ENCODE results near the gene AGRN. TPM values are rescaled to one million over a fixed set of nuclear protein-coding genes. Genes with fewer than 3 reads are reported as not detected.

Gene AGRN
- total and polyA plus RNA-seq, 2 of the 4 experiments (the other 2 are of a cell fraction) = 8.1 to 115 TPM

- POLR2A ChIA-PET (ENCODE audit: unreplicated experiment) = no interaction called here
- Histone ChIP-seq H3K36me3 (ENCODE audit: control insufficient read depth, insufficient read depth, low read length) (no peaks in the 10 kb centered on the region), H4K8ac (ENCODE audit: low read depth in 2 of 2, low read length in 2 of 2) (no peak overlapping the region), H2BK15ac (ENCODE audit: low read depth, low read length) (no peak overlapping the region), H2AFZ (replicated peaks; ENCODE audit: low read length, poor library complexity) (no peak overlapping the region), H2AK9ac (replicated peaks; ENCODE audit: low read depth, low read length, poor library complexity) (no peak overlapping the region), H2BK20ac (ENCODE audit: low read depth, low read length) (no peak overlapping the region), H2BK120ac (ENCODE audit: low read depth, low read length) (no peak overlapping the region), H4K5ac (ENCODE audit: low read depth, low read length) (no peak overlapping the region), H2BK5ac (ENCODE audit: low read depth, low read length, poor library complexity, severe bottlenecking) (no peak overlapping the region), H3K14ac (replicated peaks; ENCODE audit: low read depth, low read length) (no peak overlapping the region), H3K56ac (ENCODE audit: extremely low read depth, insufficient read depth, low read length) (no peak overlapping the region), H2AK5ac (ENCODE audit: low read depth, low read length) (no peak overlapping the region), H3K23ac (ENCODE audit: low read depth, low read length) (no peak overlapping the region), H3K4me2 (ENCODE audit: low read depth, low read length) (no peak overlapping the region), H3K27ac (ENCODE audit: insufficient read depth, low read length) (no peak overlapping the region), H3K4me1 (ENCODE audit: control insufficient read depth, insufficient read depth, low read length) (0 out of 2 replicates have a peak, but pooled peaks cover 2% of the 10 kb centered on the region), H4K91ac (ENCODE audit: insufficient read depth, low read depth, low read length) (no peak overlapping the region), H3K9me3 (ENCODE audit: control insufficient read depth, insufficient read depth, low read length) (no peaks in the 10 kb centered on the region), H3K79me1 (ENCODE audit: low read depth in 1 of 2, low read length in 2 of 2) (no peaks in the 10 kb centered on the region), H3K9me1 (ENCODE audit: insufficient read depth, low read length) (peaks cover 6% of the 10 kb centered on the region; the same call in 1 of the 2 replicates), H3K4ac (ENCODE audit: low read depth, low read length) (no peak overlapping the region), H3K27me3 (ENCODE audit: control insufficient read depth, insufficient read depth, low read length) (peaks cover 5% of the 10 kb centered on the region; the same call in 1 of the 2 replicates), H3K18ac (ENCODE audit: low read depth, low read length) (no peak overlapping the region), H3K9ac (ENCODE audit: low read depth, low read length) (no peak overlapping the region), H4K20me1 (ENCODE audit: insufficient read depth, low read length) (no peaks in the 10 kb centered on the region; the same call in 1 of the 2 replicates), H3K4me3 (ENCODE audit: insufficient read depth, low read depth, low read length) (no peak overlapping the region)
- DNase-seq = no peak
- dilution Hi-C loops (cut with HindIII; ENCODE audit: low sequenced_read_pairs, unreplicated experiment) (no loop called here), in situ Hi-C loops (cut with MboI; ENCODE audit: low sequenced_read_pairs) (no loop called here), intact Hi-C loops (cut with micrococcal nuclease) (no loop called here)
- CTCF ChIA-PET = no interaction called here
- 89% methylated on average over 10 of the region's 28 CpGs; no CpG with 5 or more reads in 1 of the 2 experiments for whole genome bisulfite sequencing, 2 experiments (ENCODE audit: extremely low coverage in 2 of 2, insufficient read length in 1 of 2)
- TF ChIP-seq MAFK (IDR thresholded peaks at IDR 0.05; ENCODE audit: low read depth, low read length) = no peak
- no peak for TF ChIP-seq NFE2L2 (IDR thresholded peaks at IDR 0.05; ENCODE audit: low read depth, low read length)
- no peak for TF ChIP-seq MXI1 (IDR thresholded peaks at IDR 0.05; ENCODE audit: borderline replicate concordance, low read depth, low read length)
- TF ChIP-seq RAD21 (IDR thresholded peaks at IDR 0.05; ENCODE audit: low read length) = no peak
- TF ChIP-seq ELK1 (IDR thresholded peaks at IDR 0.05; ENCODE audit: borderline replicate concordance, low read depth, low read length) = no peak
- no peak for TF ChIP-seq FOS (IDR thresholded peaks at IDR 0.05; ENCODE audit: low read depth, low read length)
- no peak for TF ChIP-seq MAZ (IDR thresholded peaks at IDR 0.05; ENCODE audit: borderline replicate concordance, low read depth, low read length)
- TF ChIP-seq RFX5 (IDR thresholded peaks at IDR 0.05; ENCODE audit: low read depth, low read length) = no peak
- no peak for TF ChIP-seq CTCF (conservative IDR thresholded peaks at IDR 0.05; ENCODE audit: low read depth, low read length)
- no peak for TF ChIP-seq CEBPB (IDR thresholded peaks at IDR 0.05; ENCODE audit: low read depth, low read length)
- TF ChIP-seq SMC3 (IDR thresholded peaks at IDR 0.05; ENCODE audit: low read depth, low read length) = no peak
- TF ChIP-seq BHLHE40 (IDR thresholded peaks at IDR 0.05; ENCODE audit: low read depth, low read length) = no peak
- TF ChIP-seq POLR2A (IDR thresholded peaks at IDR 0.05; ENCODE audit: low read depth, low read length) = no peak
- TF ChIP-seq CHD1 (IDR thresholded peaks at IDR 0.05; ENCODE audit: low read depth, low read length) = no peak
- no peak for TF ChIP-seq RCOR1 (IDR thresholded peaks at IDR 0.05; ENCODE audit: insufficient replicate concordance, low read length)
- TF ChIP-seq, protein P1, sequence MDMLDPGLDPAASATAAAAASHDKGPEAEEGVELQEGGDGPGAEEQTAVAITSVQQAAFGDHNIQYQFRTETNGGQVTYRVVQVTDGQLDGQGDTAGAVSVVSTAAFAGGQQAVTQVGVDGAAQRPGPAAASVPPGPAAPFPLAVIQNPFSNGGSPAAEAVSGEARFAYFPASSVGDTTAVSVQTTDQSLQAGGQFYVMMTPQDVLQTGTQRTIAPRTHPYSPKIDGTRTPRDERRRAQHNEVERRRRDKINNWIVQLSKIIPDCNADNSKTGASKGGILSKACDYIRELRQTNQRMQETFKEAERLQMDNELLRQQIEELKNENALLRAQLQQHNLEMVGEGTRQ (IDR thresholded peaks at IDR 0.05; ENCODE audit: low read depth, low read length) = no peak
- no peak for ATAC-seq (ENCODE audit: low read depth)
- no TSS peak for BruUV-seq (replicated peaks)
Measured at GRCh38 chr1:972726-973458, 47.0 kb upstream of the AGRN start.

Data from IMR-90 (cell line).